Natural killer cell (primary cell): ENCODE data around the gene TTLL12. TPM values are rescaled to one million over a fixed set of nuclear protein-coding genes. Genes with fewer than 3 reads are reported as not detected.
A peak's percentile ranks its signal among the peaks of the same experiment; 100 is the strongest.

ENCODE experiments used
- ATAC-seq, 3 donors: fragments of 150-1000 bp in 2 of 3; fragments of 200-7000 bp in 1 of 3; cut with Tn5 transposase; 1 replicate in 1 of 3; 2 replicates in 2 of 3; pipeline ENCODE4 v1.10.0; 2021; ENCODE audit warnings: mild to moderate bottlenecking in 2 of 3, moderate library complexity in 2 of 3
- DNase-seq, 2 donors: peaks; one replicate each; pipeline versions ENCODE4 v3.0.0 to v3.0.0-alpha.2; 2013 to 2021; ENCODE audit warnings: mixed read lengths in 1 of 2
- H3K27ac ChIP-seq: one replicate; pipeline ENCODE4 v1.5.1; 2013; ENCODE audit warnings: mild to moderate bottlenecking, low read length
- H3K27me3 ChIP-seq: one replicate; pipeline ENCODE4 v1.6.1; 2013; ENCODE audit warnings: low read length; ENCODE audit not compliant: control insufficient read depth, insufficient read depth
- H3K36me3 ChIP-seq: one replicate; pipeline ENCODE4 v1.6.1; 2013; ENCODE audit warnings: low read length; ENCODE audit not compliant: control insufficient read depth, insufficient read depth
- H3K4me1 ChIP-seq: one replicate; pipeline ENCODE4 v1.6.1; 2013; ENCODE audit warnings: low read length; ENCODE audit not compliant: control insufficient read depth, insufficient read depth
- H3K4me3 ChIP-seq: one replicate; pipeline ENCODE4 v1.5.1; 2013; ENCODE audit warnings: low read length
- H3K9me3 ChIP-seq: one replicate; pipeline ENCODE4 v1.6.1; 2013; ENCODE audit warnings: low read length; ENCODE audit not compliant: control insufficient read depth, insufficient read depth
- H3K27ac Mint-ChIP-seq, 2 donors: one replicate each; pipeline ENCODE4 v1.8.0; 2022; ENCODE audit warnings: mild to moderate bottlenecking in 2 of 2, mixed read lengths in 2 of 2, moderate library complexity in 1 of 2
- H3K27me3 Mint-ChIP-seq, 2 donors: one replicate each; pipeline ENCODE4 v1.8.0; 2022; ENCODE audit warnings: low read depth in 2 of 2, mixed read lengths in 2 of 2
- H3K36me3 Mint-ChIP-seq: one replicate; pipeline ENCODE4 v1.8.0; 2022; ENCODE audit warnings: mixed read lengths
- H3K4me1 Mint-ChIP-seq, 2 donors: one replicate each; pipeline ENCODE4 v1.8.0; 2022; ENCODE audit warnings: mixed read lengths in 2 of 2
- H3K4me3 Mint-ChIP-seq: one replicate; pipeline ENCODE4 v1.8.0; 2022; ENCODE audit warnings: mild to moderate bottlenecking, moderate library complexity, mixed read lengths
- H3K9me3 Mint-ChIP-seq, 2 donors: one replicate each; pipeline ENCODE4 v1.8.0; 2022; ENCODE audit warnings: mixed read lengths in 2 of 2
- CTCF ChIP-seq: fragments of 200-600 bp; IDR thresholded peaks from one replicate; pipeline ENCODE4 v1.8.0; 2022; ENCODE audit warnings: antibody characterized with exemption
- WGBS: methylation state at CpG from one replicate; pipeline ENCODE4 v1.1.7; 2013; ENCODE audit warnings: missing lambda C conversion rate; ENCODE audit not compliant: insufficient coverage; 5-methylcytosine and 5-hydroxymethylcytosine counted together
- intact Hi-C: fragments of 100-400 bp; cut with micrococcal nuclease; formaldehyde crosslinking; loops from one replicate; pipeline ENCODE4 v1.14.2; 2022
- total RNA-seq, 4 donors: library from RNA; stranded (reverse); fragments of 120-200 nt in 1 of 4; gene quantifications; one replicate each; pipeline versions ENCODE4 v1.2.3 to v1.2.4, GENCODE V29; 2013 to 2022

TTLL12 gene
- total RNA-seq, 3 donors from 2014 or later (not counting 1 experiment from before 2014, with no cell fraction given), result 9.3 to 15.5 (median 13.7) TPM

GRCh38 chr22:43230971-43231723 lies 44.2 kb upstream of the TTLL12 start:
- H3K36me3 Mint-ChIP-seq, result no peaks in the 10 kb centered on the region
- TF ChIP-seq CTCF, result peak; percentile 99
- no peak overlapping the region for H3K27ac ChIP-seq
- peak overlapping the region in 1 of 2 donors; percentile 44 for H3K27ac Mint-ChIP-seq
- no peak overlapping the region for H3K4me3 Mint-ChIP-seq
- 18% methylated on average over 23 of the region's 23 CpGs for WGBS
- no peaks in the 10 kb centered on the region for H3K9me3 Mint-ChIP-seq
- peaks cover 14 to 15% of the 10 kb centered on the region in 2 donors for H3K27me3 Mint-ChIP-seq
- ATAC-seq (peak; percentile 65 to 96 (median 90)), DNase-seq (peak; percentile 70 to 83)
- no peaks in the 10 kb centered on the region for H3K9me3 ChIP-seq
- H3K27me3 ChIP-seq, result no peaks in the 10 kb centered on the region
- intact Hi-C loops, result loop anchor here (1.0 kb wide), 3 partner anchors 43 to 154 kb away; no protein-coding TSS in a partner anchor
- H3K4me1 ChIP-seq, result peaks cover 7% of the 10 kb centered on the region
- H3K36me3 ChIP-seq, result no peaks in the 10 kb centered on the region
- H3K4me1 Mint-ChIP-seq, result peaks cover 0 to 8% of the 10 kb centered on the region in 2 donors
- no peak overlapping the region for H3K4me3 ChIP-seq

GRCh38 chr22:43230571-43230970 lies 43.6 kb upstream of the TTLL12 start:
- intact Hi-C loops, result no loop called here
- H3K27ac ChIP-seq, result no peak overlapping the region
- H3K4me1 ChIP-seq, result peaks cover 7% of the 10 kb centered on the region
- Mint-ChIP-seq H3K9me3 (no peaks in the 10 kb centered on the region), H3K27ac (no peak overlapping the region), H3K4me1 (peaks cover 0 to 12% of the 10 kb centered on the region in 2 donors), H3K27me3 (peaks cover 14 to 20% of the 10 kb centered on the region in 2 donors), H3K4me3 (no peak overlapping the region), H3K36me3 (no peaks in the 10 kb centered on the region)
- DNase-seq, result no peak
- H3K27me3 ChIP-seq, result no peaks in the 10 kb centered on the region
- TF ChIP-seq CTCF, result no peak
- no peaks in the 10 kb centered on the region for H3K36me3 ChIP-seq
- H3K4me3 ChIP-seq, result no peak overlapping the region
- no peak for ATAC-seq
- 54% methylated on average over 9 of the region's 9 CpGs for WGBS
- H3K9me3 ChIP-seq, result no peaks in the 10 kb centered on the region

- ATAC-seq (no peak), DNase-seq (no peak)
- no peak overlapping the region for H3K27ac ChIP-seq
- no peaks in the 10 kb centered on the region for H3K36me3 ChIP-seq
- no peaks in the 10 kb centered on the region for H3K9me3 Mint-ChIP-seq
- no peaks in the 10 kb centered on the region for H3K27me3 ChIP-seq
- TF ChIP-seq CTCF, result no peak
- no peaks in the 10 kb centered on the region for H3K9me3 ChIP-seq
- no peak overlapping the region for H3K4me3 ChIP-seq
- peaks cover 13 to 20% of the 10 kb centered on the region in 2 donors for H3K27me3 Mint-ChIP-seq
- H3K27ac Mint-ChIP-seq, result no peak overlapping the region
- H3K4me1 ChIP-seq, result peaks cover 7% of the 10 kb centered on the region
- H3K4me3 Mint-ChIP-seq, result no peak overlapping the region
- 91% methylated on average over 19 of the region's 19 CpGs for WGBS
- intact Hi-C loops, result no loop called here
- no peaks in the 10 kb centered on the region for H3K36me3 Mint-ChIP-seq
- H3K4me1 Mint-ChIP-seq, result peaks cover 0 to 12% of the 10 kb centered on the region in 2 donors
Observed at GRCh38 chr22:43228863-43229262, 41.9 kb upstream of the TTLL12 start.
